GM18526 (cell line): ENCODE results near the gene RASAL1.

ENCODE experiments used
- POLR2A ChIP-seq: IDR thresholded peaks from 3 replicates; pipeline ENCODE4 v1.6.1; 2011; ENCODE audit not compliant: insufficient read length; ENCODE audit errors: extremely low read depth

Gene RASAL1

GRCh38 chr12:113169697-113170096, 34.1 kb upstream of the RASAL1 start:
- no peak for TF ChIP-seq POLR2A

DNA sequence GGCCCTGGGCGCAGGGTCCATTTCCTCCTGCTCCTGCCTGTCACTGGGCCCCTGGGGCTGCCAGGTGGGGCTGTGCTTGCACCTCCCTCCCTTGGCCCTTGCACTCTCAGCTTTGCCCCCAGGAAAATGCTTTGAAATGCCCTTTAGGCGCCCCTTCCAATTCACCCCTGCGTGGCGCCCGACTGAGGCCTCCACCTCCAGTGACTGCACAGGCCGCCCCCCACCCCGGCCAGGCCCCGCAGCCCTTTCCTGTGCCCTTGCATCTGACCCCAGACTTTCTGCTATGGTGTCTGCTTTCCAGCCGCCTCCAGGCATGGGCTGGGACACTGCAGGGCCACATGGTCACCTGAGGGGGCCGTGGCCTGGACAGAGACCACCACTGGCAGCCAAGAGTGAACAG, 32.3 kb upstream of the RASAL1 start:
- no peak for TF ChIP-seq POLR2A

DNA sequence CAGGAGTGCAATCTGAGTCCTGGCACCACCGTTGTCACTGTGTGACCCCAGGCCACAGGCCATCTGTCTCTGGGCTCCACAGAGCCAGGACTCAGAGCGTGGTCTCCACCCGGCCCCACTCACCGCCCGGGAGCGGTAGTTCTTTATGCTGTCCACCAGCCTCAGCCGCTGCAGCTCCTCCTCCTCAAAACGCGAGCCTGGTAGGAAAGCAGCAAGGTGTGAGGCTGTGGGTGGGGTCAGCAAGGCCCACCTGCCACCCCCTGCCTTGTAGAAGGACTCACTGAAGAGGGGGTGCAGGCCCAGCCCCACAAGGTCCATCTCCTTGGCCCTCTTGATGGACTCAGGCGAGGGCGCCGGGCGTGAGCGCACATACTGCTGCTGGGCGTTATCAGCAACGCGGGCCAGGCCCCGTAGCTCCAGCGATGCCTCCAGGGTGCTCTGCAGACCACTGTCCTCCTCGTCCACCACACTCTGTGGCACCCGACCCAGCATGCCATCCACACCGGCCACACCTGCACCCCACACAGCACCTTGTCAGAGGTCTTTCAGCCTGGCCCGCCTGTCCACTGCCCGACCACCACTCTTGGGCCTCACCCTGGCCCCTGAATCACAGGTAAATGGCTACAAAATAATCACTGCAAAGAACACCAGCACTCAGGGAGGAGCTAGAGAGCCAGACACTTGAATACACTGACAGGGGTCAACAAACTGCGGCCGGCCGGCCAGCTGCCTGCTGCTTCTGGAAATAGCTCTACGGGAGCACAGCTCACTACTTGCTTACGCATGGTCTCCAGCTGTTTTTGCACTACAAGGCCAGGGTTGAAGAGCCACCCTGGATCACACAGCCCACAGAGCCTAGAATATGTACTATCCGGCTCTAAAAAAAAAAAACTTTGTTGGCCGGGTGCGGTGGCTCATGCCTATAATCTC, 30.2 kb upstream of the RASAL1 start:
- no peak for TF ChIP-seq POLR2A

- TF ChIP-seq POLR2A = no peak
Measured at GRCh38 chr12:113164014-113164413, 28.5 kb upstream of the RASAL1 start.

DNA sequence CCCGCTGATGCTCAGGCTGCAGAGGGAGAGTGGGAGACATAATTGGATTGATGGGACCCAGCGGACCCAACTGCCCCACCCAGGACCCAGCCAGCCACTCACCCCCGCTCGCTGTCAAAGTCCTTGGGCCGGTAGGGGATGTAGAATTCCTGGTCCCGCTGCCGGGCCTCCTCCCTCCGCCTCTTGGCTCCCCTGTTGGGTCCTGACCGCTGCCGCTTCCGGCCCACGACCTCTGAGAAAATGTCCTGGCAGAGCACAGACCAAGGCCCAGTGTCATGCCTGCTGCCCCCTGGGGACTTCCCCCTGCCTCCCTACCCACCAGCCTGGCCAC, 27.4 kb upstream of the RASAL1 start:
- no peak for TF ChIP-seq POLR2A

- TF ChIP-seq POLR2A = no peak
Measured at GRCh38 chr12:113162102-113163029, 26.8 kb upstream of the RASAL1 start.

DNA sequence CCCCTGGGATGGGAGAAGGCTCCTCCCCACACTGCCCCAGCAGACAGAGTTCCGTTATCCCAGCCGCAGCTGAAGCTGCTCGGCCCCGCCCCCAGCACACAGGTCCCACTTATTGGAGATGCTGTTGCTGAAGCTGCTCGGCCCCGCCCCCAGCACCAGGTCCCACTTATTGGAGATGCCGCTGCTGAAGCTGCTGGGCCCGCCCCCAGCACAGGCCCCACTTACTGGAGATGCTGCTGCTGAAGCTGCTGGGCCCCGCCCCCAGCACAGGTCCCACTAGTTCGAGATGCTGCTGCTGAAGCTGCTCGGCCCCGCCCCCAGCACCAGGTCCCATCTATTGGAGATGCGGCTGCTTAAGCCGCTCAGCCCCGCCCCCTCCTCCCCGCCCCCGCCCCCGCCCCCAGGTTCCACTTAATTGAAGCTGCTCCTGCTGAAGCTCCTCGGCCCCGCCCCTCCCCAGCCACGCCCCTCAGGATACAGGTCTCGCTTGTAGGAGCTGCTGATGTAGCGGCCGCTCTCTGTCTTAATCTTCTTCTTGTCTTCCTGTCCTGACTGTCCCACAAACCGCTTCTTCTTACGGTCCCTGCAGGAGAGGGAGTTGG, 26.0 kb upstream of the RASAL1 start:
- no peak for TF ChIP-seq POLR2A

- no peak for TF ChIP-seq POLR2A
Measured at GRCh38 chr12:113159937-113160336, 24.4 kb upstream of the RASAL1 start.

DNA sequence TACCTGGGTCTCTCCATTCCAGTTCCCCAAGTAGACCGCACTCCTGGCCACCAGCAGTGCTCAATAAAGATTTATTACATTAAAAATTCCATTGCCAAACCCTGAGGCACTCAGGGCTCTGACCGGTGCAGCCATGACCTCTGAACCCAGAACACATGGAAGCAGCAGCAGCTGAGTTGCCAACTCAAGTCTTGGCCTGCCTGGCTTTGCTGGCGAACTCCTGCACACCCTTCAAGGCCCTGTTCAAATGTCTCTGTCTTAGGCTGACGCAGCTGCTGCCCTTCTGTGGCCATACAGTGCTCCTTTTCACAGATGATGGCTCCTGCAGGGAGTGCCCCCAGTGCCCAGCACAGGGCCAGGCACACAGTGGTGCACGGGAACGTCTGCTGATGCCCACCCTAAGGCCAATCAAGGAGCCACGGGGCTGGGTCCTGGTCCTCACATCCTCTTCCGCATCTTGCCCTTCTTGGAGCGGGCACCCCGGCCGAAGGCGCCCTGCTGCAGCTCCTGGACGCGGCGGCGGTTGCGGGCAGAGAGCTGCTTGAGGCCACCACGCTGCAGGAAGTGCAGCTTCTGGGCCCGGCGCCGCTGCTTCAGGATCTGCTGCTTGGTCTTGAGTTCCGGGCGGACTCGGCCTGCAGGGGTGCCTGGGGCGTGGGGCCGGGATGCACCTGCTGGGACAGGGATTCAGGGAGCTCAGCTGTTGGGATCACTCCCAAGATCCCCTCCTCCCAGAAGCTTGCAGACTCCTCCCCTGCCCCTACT, 23.1 kb upstream of the RASAL1 start:
- no peak for TF ChIP-seq POLR2A

DNA sequence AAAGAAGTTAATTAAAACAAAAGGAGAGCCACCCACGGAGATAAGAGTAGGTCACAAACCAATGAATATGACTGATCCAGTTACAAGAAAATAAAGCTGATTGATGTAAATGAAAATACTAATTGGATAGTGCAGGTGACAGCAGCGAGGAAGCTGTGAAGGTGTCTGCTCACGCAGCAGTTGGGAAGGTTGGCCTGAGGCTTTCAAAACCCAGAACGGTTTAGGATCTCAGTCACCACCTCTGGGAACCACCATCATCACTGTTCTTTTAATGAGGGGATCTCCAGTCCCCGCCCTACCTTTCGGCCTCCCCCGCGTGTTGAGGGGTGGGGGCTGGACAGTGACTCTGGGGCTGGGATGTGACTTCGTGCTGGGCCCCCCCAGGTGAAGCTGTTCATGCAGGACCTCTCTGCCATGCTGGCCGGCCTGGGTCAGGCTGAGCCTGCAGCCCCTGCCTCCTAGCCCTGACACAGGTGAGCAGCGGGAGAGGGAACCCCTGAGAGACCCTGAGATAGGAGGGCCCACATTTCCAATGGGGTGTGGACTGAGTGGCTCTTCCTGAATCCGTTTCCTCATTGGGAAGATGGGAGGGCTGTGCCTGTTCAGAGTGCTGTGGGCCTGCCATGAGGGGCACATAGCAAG, 21.8 kb upstream of the RASAL1 start:
- no peak for TF ChIP-seq POLR2A

- no peak for TF ChIP-seq POLR2A
Measured at GRCh38 chr12:113155646-113156045, 20.1 kb upstream of the RASAL1 start.

- no peak for TF ChIP-seq POLR2A
Measured at GRCh38 chr12:113155060-113155459, 19.5 kb upstream of the RASAL1 start.

- TF ChIP-seq POLR2A = no peak
Measured at GRCh38 chr12:113154351-113154973, 18.9 kb upstream of the RASAL1 start.

DNA sequence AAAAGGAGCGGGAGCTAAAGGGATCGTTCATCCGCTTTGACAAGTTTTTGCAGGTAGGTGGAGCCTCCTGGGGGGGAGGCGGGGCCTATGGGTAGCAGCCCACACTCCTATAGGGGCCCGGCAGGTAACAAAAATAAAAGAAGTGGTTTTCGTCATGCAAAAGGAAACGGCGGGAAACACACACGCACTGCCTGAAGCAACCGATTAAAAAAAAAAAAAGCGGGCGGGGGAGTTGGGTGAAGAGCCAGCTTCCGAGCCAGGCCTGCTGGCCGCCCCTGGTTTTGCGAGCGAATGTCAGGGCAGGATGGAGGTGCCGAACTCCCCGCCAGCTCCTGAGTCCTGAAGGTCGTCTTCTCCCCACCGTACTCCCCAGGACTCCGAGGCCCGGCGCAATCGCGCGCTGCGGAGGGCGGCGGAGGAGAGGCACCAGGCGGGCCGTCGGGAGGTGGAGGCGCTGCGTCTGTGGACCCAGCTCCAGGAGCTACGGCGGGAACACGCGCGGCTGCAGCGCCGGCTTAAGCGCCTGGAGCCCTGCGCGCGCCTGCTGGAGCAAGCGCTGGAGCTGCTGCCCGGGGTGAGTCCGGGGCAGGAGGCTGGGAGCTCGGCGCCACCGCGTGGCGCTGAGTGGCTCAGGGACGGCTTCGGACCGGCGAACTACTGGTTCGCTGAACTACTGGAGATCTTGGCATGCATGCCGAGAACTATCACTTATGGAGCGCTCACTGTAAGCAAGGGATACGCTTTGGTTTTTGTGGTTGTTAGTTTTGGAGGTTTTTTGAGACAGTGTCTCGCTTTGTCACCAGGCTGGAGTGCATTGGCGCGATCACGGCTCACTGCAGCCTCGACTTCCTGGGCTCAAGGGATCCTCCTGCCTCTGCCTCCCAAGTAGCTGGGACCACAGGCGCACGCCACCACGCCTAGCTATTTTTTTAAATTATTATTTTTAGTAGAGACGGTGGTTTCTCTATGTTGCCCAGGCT, 17.6 kb upstream of the RASAL1 start:
- no peak for TF ChIP-seq POLR2A
